ENCODE results near the gene KRTAP10-1.

DNA sequence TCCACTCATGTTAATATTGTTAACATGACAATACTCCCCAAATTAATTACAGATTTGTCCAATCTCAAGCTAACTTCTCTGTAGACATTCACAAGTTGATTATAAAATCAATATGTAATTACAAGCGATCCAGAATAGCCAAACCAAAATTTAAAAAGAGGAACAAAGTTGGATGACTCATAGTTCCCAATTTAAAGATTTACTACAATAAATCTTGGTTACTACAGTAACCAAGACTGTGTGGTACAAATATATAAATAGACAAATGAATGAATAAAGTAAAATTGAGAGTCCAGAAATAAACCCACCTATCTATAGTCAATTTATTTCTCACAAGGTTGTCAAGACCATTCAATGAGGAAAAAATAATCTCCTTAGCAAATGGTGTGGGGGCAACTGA lies 26.4 kb upstream of the KRTAP10-1 start:
- TF ChIP-seq CTCF (IDR thresholded peaks at IDR 0.05; ENCODE audit: low read depth, low read length) = no peak
- no peak for TF ChIP-seq EZH2phosphoT487 (IDR thresholded peaks at IDR 0.05; ENCODE audit: low read depth)
